Measurements from ENCODE around the gene ALX4. TPM values are rescaled to one million over a fixed set of nuclear protein-coding genes. Genes with fewer than 3 reads are reported as not detected.

The ALX4 gene
- total RNA-seq, 2 experiments from 2014 or later, result not detected

DNA sequence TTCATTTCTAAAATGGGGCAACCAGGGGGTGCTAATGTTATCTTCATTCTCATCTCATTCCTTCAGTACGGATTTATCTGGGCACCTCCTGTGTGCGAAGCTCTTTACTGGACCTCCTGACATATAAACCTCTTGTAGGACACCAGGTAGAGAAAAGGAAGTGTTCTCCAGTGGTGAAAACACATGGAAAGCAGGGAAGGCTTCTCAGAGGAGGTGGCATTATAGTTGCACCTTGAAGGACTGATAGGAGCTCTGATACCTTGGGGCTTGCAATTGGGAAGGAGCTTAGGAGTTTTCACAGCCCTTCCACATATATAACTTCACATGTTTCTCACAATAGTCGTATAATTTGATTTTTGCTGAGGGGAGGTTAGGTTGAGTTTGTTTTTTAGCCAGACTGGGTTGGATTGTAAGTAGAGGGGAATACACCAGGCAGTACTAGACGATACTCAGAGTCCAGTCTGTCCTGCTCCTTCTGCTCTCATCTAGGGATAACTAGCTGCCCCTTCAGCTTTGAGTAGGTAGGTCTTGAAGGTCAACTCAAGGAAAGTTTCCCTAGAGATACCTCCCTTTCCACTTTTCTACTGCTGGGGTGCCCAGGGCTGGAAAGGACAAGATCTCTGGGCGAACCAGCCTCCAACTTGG lies 34.0 kb upstream of the ALX4 start:
- Histone ChIP-seq H3K4me2 (ENCODE audit: low read length) (no peak overlapping the region), H3K4me1 (ENCODE audit: insufficient read depth, low read length, poor library complexity, severe bottlenecking) (no peaks in the 10 kb centered on the region), H3K9me3 (ENCODE audit: low read length) (no peaks in the 10 kb centered on the region), H4K20me1 (ENCODE audit: insufficient read depth, low read length) (no peaks in the 10 kb centered on the region), H3K79me2 (ENCODE audit: insufficient read depth, low read depth, low read length) (no peaks in the 10 kb centered on the region), H3K4me3 (ENCODE audit: low read depth, low read length, poor library complexity, severe bottlenecking) (no peak overlapping the region), H3K9me2 (ENCODE audit: insufficient read depth, low read length) (no peaks in the 10 kb centered on the region), H3K27ac (ENCODE audit: low read depth, low read length, poor library complexity, severe bottlenecking) (no peak overlapping the region), H2AFZ (ENCODE audit: low read length) (no peak overlapping the region), H3K36me3 (ENCODE audit: insufficient read depth, low read length) (no peaks in the 10 kb centered on the region)
- no peak for DNase-seq (ENCODE audit: low spot score)
- POLR2A ChIA-PET, result interaction anchor here (0.7 kb wide), 1 partner anchor 222 kb away, joined by 3 read pairs; no protein-coding TSS in a partner anchor
- intact Hi-C loops (cut with micrococcal nuclease; ENCODE audit: unreplicated experiment), result no loop called here
- TF ChIP-seq, protein P1, sequence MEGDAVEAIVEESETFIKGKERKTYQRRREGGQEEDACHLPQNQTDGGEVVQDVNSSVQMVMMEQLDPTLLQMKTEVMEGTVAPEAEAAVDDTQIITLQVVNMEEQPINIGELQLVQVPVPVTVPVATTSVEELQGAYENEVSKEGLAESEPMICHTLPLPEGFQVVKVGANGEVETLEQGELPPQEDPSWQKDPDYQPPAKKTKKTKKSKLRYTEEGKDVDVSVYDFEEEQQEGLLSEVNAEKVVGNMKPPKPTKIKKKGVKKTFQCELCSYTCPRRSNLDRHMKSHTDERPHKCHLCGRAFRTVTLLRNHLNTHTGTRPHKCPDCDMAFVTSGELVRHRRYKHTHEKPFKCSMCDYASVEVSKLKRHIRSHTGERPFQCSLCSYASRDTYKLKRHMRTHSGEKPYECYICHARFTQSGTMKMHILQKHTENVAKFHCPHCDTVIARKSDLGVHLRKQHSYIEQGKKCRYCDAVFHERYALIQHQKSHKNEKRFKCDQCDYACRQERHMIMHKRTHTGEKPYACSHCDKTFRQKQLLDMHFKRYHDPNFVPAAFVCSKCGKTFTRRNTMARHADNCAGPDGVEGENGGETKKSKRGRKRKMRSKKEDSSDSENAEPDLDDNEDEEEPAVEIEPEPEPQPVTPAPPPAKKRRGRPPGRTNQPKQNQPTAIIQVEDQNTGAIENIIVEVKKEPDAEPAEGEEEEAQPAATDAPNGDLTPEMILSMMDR (conservative IDR thresholded peaks at IDR 0.05; ENCODE audit: low read length), result no peak
- TF ChIP-seq EZH2phosphoT487 (IDR thresholded peaks at IDR 0.05; ENCODE audit: borderline replicate concordance, low read depth, low read length), result no peak
- CTCF ChIA-PET (ENCODE audit: unreplicated experiment), result interaction anchor here (0.6 kb wide), 1 partner anchor 541 kb away, joined by 3 read pairs; no protein-coding TSS in a partner anchor
- BruUV-seq (replicated peaks), result no TSS peak

DNA sequence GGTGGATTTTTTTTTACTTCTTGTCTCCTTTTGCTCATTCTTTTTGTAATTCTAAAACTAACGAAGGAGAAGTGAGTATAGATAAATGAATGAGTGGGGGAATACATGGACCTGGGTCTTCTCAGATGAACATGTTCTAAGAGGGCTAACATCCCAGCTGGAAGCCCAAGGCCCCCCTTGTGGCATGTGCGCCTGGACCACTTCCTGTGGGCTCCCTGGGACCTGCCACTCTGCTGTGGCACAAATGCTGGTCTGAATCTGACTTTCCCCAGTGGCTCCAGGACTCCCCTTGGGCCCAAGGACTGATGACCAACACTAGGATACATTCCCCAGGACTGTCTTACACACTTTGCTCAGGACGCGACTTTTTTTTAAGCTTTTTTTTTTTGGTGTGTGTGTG lies 32.7 kb upstream of the ALX4 start:
- Histone ChIP-seq H2AFZ (ENCODE audit: low read length) (no peak overlapping the region), H4K20me1 (ENCODE audit: insufficient read depth, low read length) (no peaks in the 10 kb centered on the region), H3K4me3 (ENCODE audit: low read depth, low read length, poor library complexity, severe bottlenecking) (no peak overlapping the region), H3K36me3 (ENCODE audit: insufficient read depth, low read length) (no peaks in the 10 kb centered on the region), H3K79me2 (ENCODE audit: insufficient read depth, low read depth, low read length) (no peaks in the 10 kb centered on the region), H3K9me3 (ENCODE audit: low read length) (no peaks in the 10 kb centered on the region), H3K9me2 (ENCODE audit: insufficient read depth, low read length) (no peaks in the 10 kb centered on the region), H3K27ac (ENCODE audit: low read depth, low read length, poor library complexity, severe bottlenecking) (no peak overlapping the region), H3K4me1 (ENCODE audit: insufficient read depth, low read length, poor library complexity, severe bottlenecking) (no peaks in the 10 kb centered on the region), H3K4me2 (ENCODE audit: low read length) (no peak overlapping the region)
- DNase-seq (ENCODE audit: low spot score), result no peak
- intact Hi-C loops (cut with micrococcal nuclease; ENCODE audit: unreplicated experiment), result no loop called here
- TF ChIP-seq, protein P1 (conservative IDR thresholded peaks at IDR 0.05; ENCODE audit: low read length), result no peak
- TF ChIP-seq EZH2phosphoT487 (IDR thresholded peaks at IDR 0.05; ENCODE audit: borderline replicate concordance, low read depth, low read length), result no peak
- ChIA-PET POLR2A (no interaction called here), CTCF (ENCODE audit: unreplicated experiment) (no interaction called here)
- BruUV-seq (replicated peaks), result no TSS peak

DNA sequence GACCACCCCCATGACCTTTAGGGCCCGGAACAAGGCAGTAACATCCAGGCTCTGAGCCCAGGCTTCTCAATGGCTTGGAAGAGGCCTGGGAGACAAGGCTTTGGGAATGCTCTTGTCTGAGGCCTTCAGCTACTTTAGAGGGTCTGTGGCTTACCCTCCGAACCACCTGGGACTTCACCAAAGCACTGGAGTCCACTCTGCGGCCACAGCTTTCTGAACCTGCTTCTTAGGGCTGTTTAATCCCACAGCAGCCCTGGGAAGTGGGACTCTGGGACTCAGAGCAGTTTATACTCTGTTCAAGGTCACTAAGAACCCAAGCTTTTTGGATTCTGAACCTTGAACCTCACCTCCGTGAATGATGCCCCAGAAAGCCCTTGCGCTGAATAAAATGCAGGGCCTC lies 30.7 kb upstream of the ALX4 start:
- Histone ChIP-seq H3K9me3 (ENCODE audit: low read length) (no peaks in the 10 kb centered on the region), H2AFZ (ENCODE audit: low read length) (no peak overlapping the region), H3K4me3 (ENCODE audit: low read depth, low read length, poor library complexity, severe bottlenecking) (no peak overlapping the region), H3K4me2 (ENCODE audit: low read length) (no peak overlapping the region), H3K9me2 (ENCODE audit: insufficient read depth, low read length) (no peaks in the 10 kb centered on the region), H3K4me1 (ENCODE audit: insufficient read depth, low read length, poor library complexity, severe bottlenecking) (no peaks in the 10 kb centered on the region), H4K20me1 (ENCODE audit: insufficient read depth, low read length) (no peaks in the 10 kb centered on the region), H3K36me3 (ENCODE audit: insufficient read depth, low read length) (no peaks in the 10 kb centered on the region), H3K79me2 (ENCODE audit: insufficient read depth, low read depth, low read length) (no peaks in the 10 kb centered on the region), H3K27ac (ENCODE audit: low read depth, low read length, poor library complexity, severe bottlenecking) (no peak overlapping the region)
- CTCF ChIA-PET (ENCODE audit: unreplicated experiment), result no interaction called here
- no TSS peak for BruUV-seq (replicated peaks)
- POLR2A ChIA-PET, result no interaction called here
- intact Hi-C loops (cut with micrococcal nuclease; ENCODE audit: unreplicated experiment), result no loop called here
- no peak for DNase-seq (ENCODE audit: low spot score)
- no peak for TF ChIP-seq EZH2phosphoT487 (IDR thresholded peaks at IDR 0.05; ENCODE audit: borderline replicate concordance, low read depth, low read length)
- TF ChIP-seq, protein P1 (conservative IDR thresholded peaks at IDR 0.05; ENCODE audit: low read length), result no peak

Measured in OCI-LY7 (cell line).